Peyer's patch (tissue), 4 donors: ENCODE measurements around the gene NAV3.

Experiments used
- POLR2A ChIP-seq, 2 donors: fragments of 450-650 bp; IDR thresholded peaks; one replicate each; pipeline ENCODE4 v1.5.1; 2017; ENCODE audit warnings: antibody characterized with exemption in 2 of 2, mild to moderate bottlenecking in 2 of 2, moderate library complexity in 2 of 2
- TF ChIP-seq, protein P1 (sequence below), 6 experiments: fragments of 450-650 bp in 4 of 6; fragments of 200-600 bp in 2 of 6; sonication (generic) in 1 of 6; IDR thresholded peaks; one replicate each; pipeline ENCODE4 v1.5.1; 2017 to 2019; ENCODE audit warnings: antibody characterized with exemption in 6 of 6, mild to moderate bottlenecking in 3 of 6, moderate library complexity in 1 of 6

DNA sequence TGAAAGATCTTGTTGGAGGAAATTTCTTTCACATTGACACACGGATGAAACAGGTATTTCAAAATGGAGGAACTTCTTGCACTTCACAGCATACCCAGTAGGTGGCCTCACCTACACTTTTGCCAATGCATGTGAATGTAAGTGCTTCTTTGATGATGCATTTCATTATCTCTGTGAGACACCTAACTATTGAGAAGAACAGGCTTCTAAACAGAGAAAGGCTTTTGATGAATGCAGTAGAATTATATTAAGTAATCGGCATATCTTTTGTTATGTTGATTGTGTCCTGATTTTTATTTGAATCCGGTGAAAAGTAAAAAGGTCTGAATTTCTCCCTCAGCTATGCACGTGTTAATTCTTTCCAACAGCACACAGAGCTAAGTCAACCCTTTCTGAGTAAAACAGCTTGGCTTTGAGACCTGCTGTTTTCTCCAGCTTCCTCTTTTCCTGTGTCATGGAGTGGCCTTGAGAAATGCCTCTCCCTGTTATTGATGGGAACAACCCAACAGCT is 399.0 kb downstream of the NAV3 start:
- TF ChIP-seq, protein P1, sequence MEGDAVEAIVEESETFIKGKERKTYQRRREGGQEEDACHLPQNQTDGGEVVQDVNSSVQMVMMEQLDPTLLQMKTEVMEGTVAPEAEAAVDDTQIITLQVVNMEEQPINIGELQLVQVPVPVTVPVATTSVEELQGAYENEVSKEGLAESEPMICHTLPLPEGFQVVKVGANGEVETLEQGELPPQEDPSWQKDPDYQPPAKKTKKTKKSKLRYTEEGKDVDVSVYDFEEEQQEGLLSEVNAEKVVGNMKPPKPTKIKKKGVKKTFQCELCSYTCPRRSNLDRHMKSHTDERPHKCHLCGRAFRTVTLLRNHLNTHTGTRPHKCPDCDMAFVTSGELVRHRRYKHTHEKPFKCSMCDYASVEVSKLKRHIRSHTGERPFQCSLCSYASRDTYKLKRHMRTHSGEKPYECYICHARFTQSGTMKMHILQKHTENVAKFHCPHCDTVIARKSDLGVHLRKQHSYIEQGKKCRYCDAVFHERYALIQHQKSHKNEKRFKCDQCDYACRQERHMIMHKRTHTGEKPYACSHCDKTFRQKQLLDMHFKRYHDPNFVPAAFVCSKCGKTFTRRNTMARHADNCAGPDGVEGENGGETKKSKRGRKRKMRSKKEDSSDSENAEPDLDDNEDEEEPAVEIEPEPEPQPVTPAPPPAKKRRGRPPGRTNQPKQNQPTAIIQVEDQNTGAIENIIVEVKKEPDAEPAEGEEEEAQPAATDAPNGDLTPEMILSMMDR (IDR thresholded peaks at IDR 0.05): peak in 5 of 6 experiments; percentile 8 to 75 (median 73)
- TF ChIP-seq POLR2A (IDR thresholded peaks at IDR 0.05): no peak
